HG03442 (cell line): ENCODE measurements around the gene EFS.
"Not testable (repeated sequence)": the region's sequence is repeated elsewhere in the genome, so short reads cannot be mapped to it uniquely, and the experiment has no call there.

Experiments used
- ATAC-seq: cut with Tn5 transposase; IDR thresholded peaks from one replicate; pipeline ENCODE4 v1.9.1; 2021; ENCODE audit warnings: mild to moderate bottlenecking, moderate library complexity; ENCODE audit not compliant: unreplicated experiment

EFS gene

GRCh38 chr14:23400496-23401149 is 35.7 kb upstream of the EFS start:
- ATAC-seq: not testable (repeated sequence)

DNA sequence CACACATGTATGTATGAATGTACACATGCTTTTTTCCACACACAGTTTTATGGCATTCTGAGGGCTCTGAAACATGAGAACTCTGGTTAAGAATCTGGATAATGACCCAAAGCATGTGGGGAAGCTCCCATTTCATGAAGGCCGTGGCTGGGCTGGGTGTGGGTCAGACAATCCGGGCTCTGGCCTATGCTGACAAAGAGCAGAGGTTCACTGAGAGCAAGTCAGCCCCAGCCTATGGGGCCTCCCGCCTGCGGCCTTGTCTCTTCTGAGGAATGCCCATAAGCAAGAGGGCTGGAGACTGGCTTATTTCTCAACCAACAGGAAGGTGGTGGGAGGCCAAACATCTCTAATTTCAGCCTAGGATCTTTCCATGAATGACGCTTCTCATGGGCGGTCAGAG is 34.6 kb upstream of the EFS start:
- no peak for ATAC-seq

- no peak for ATAC-seq
These were observed 34.2 kb upstream of the EFS start for GRCh38 chr14:23399136-23399535.

GRCh38 chr14:23398348-23398747 is 33.4 kb upstream of the EFS start:
- ATAC-seq: no peak

- no peak for ATAC-seq
These were observed 31.9 kb upstream of the EFS start for GRCh38 chr14:23396781-23397407.

DNA sequence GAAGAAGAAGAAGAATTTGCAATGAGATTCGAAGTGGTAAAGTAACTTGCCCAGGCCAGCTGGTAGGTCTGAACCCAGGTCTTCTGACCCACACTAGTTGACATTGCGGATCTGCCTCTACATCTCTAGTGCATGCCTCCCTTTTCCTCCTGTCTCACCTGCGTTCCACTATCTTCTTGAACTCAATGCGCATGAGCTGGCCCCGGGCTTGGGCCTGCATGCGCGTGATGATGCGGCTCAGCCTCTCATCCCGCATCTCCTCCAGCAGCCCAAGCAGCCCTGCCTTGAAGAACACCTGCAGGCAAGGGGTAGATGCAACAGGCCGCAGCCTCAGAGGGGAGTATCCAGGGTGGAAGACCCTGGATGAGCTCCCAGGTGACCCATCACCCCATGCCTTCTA is 31.2 kb upstream of the EFS start:
- ATAC-seq: no peak

- ATAC-seq: no peak
These were observed 27.6 kb upstream of the EFS start for GRCh38 chr14:23392613-23393012.

- ATAC-seq: not testable (repeated sequence)
These were observed 24.9 kb upstream of the EFS start for GRCh38 chr14:23389871-23390270.

- no peak for ATAC-seq
These were observed 24.4 kb upstream of the EFS start for GRCh38 chr14:23389396-23389795.

DNA sequence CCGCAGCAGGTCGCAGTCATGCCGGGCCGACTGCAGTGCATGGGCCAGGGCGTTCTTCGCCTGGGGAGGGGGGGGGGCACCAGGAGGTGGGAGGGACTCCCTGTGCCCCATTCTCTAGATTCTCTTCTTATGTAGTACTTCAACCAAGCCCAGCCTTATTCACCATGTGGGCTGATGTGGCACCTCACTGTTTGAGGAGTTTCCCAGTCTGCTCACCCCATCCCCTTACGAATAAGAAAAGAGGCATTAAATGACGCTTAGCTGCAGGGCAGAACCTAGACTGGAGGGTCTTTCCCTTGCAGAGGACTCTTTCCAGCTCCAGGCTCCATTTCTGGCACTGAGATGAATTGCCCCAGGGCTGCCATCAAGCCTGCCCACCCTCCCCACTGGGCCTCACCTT is 24.0 kb upstream of the EFS start:
- ATAC-seq: no peak

GRCh38 chr14:23387916-23388882 is 23.2 kb upstream of the EFS start:
- ATAC-seq: no peak

DNA sequence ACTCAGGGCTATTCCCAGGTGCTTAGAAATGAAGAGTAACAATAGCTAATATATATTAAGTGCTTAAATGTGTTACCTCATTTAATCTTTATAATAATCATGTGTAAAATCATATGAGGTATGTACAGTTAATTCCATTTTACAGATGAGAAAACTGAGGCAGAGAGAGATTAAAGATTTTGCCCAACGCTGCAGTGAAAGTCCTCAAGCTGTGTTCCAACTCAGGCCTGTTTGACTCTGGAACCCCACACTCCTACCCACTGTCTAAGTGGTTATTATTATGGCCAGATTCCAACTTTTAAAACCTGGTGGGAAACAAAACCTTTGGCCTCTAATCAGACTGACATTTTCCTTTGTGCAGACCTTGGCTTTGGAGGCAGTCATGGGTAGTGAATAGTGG is 22.0 kb upstream of the EFS start:
- ATAC-seq: no peak

DNA sequence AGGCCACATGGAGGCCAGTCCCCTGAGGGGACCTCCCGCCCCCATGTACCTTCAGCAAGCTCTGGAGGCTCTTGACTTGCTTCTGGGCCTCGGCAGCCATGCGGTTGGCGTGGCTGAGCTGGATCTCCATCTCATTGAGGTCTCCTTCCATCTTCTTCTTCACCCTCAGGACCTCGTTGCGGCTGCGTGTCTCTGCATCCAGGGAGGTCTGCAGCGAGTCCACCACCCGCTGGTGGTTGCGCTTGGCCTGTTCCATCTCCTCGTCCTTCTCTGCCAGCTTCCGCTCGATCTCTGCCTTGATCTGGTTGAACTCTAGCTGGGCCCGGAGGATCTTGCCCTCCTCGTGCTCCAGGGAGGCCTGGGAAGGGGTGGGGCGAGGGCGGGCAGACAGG is 21.3 kb upstream of the EFS start:
- not testable (repeated sequence) for ATAC-seq

DNA sequence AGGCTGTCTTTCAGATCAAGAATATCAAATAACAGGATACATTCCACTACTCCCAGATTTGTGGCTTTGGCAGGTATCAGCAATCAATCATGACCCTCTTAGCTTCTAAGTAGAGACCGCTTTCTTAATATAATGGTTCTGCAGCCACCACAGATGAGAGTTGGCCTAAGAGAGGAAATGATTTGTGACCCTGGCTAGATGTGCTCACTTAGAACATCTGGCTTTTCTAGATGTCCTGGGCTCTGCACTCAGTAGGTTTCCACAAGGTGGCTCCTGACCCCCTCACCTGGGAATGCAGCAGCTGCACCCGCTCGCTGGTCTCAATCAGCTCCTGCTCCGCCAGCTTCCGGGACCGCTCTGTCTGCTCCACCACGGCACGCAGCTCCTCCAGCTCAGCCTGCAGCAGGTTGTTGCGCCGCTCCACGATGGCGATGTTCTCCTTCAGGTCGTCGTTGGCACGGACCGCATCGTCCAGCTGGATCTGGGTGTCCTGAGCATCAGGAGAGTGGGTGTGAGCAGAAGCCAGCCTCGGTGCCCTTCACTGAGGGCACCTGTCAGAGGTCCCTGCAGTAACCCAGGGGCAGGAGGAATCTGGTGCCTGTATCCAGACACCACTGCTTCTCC is 20.8 kb upstream of the EFS start:
- ATAC-seq: no peak

DNA sequence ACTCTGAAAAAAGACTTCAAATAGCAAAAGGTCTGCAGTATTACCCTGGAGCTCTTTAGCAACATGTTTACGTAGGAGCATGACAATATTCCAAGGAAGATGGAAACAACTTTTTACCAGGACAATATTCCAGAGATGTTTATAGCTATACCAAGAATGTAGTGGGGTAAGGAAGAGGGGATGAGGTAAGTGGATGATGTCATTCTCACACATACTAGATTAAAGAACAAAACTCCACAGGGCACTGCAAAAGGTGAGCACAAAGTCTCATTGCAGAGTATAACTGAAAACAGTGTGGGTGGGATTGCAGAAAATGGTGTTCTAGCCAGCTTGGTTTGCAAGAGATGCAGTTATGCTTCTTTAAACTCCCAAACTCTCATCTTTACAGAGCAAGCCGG is 20.3 kb upstream of the EFS start:
- no peak for ATAC-seq

- no peak for ATAC-seq
These were observed 19.6 kb upstream of the EFS start for GRCh38 chr14:23384364-23385080.

GRCh38 chr14:23382731-23383440 is 17.9 kb upstream of the EFS start:
- no peak for ATAC-seq

- ATAC-seq: no peak
These were observed 17.3 kb upstream of the EFS start for GRCh38 chr14:23382276-23382675.

- ATAC-seq: no peak
These were observed 16.9 kb upstream of the EFS start for GRCh38 chr14:23381871-23382270.

DNA sequence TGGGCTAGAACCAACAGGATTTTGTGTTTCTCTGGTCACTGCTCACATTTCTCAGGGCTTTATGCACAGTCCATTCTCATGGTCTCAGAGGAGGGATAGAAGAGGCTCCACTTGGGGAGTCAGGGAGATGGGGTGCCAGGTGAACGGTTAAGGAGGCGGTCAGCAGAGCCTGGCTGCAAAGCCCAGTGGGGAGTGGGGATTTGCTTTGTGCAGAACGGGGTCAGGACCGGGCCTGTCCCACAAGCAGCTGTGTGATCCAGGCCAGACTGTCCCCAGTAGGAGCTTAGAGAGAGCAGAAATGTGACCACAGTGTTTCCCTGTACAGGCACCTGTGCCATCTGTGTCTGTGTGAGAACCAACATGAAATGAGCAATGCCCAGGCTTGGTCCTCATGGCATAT is 16.0 kb upstream of the EFS start:
- ATAC-seq: no peak
